Activated CD4-positive, alpha-beta T cell treated with anti-CD3 and anti-CD28 coated beads, Interleukin-10, Interleukin-2, amounts not matched to agents 100 ng/mL and 50 ng/mL, durations not matched to agents 16 hours and 8 hours (primary cell): ENCODE results near the gene CFAP410.

Source experiments
- DNase-seq: peaks from one replicate; pipeline ENCODE4 v3.0.0-alpha.2; 2020

The CFAP410 gene

GRCh38 chr21:44338971-44339910 is at the start of gene CFAP410:
Gene CFAP410, minus strand, starts transcription at chr21:44339390. Its CDS starts 196 bp downstream, at chr21:44339194.
- peak; percentile 97 for DNase-seq

GRCh38 chr21:44384968-44385367 is 45.8 kb upstream of the CFAP410 start:
- no peak for DNase-seq

GRCh38 chr21:44383216-44383615 is 44.0 kb upstream of the CFAP410 start:
- DNase-seq = no peak

GRCh38 chr21:44382536-44382935 is 43.3 kb upstream of the CFAP410 start:
- no peak for DNase-seq

- DNase-seq = no peak
Measured at GRCh38 chr21:44381874-44382273, 42.7 kb upstream of the CFAP410 start.

- DNase-seq = no peak
Measured at GRCh38 chr21:44380876-44381275, 41.7 kb upstream of the CFAP410 start.

DNA sequence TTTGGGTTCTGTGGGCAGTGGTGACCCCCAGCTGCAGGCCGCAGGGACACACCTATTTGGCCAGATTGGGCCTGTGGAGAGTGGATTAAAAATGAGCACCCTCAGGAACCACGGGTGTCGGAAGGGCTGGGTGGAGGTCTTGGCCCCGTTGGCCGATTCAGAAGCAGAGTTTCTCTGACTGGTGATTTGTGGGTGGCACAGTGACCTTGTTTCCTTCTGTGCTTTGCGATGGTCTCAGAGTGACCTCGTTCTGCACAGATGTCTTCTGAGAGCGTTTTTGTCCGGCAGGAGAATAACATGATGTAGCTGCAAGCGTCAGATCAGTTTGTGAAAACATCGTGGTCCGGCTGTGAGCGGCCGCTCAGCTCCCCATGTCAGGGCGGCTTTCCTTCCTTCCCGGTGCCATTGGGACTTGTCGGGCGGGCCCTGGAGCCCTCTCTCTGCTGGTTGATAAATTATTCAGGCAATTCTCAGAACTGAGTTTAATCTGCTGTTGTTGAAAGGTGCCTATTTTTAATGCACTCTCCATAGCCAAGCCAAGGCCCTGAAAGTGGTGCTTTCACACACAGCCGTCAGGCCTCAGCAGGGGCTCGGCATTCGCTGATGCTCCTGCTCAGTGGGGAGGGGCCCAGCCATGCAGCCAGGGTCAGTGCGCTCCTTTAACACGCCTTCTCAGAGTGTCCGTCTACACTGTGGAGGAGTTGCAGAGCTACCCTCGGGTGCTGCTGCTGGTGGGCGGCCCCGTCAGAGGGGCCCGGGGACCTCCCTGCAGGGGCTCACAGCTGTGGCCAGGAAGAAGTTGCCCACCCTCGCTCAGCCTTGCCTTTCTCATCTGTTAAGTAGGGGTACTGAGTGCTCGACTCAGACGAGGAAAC is 41.0 kb upstream of the CFAP410 start:
- DNase-seq = no peak

DNA sequence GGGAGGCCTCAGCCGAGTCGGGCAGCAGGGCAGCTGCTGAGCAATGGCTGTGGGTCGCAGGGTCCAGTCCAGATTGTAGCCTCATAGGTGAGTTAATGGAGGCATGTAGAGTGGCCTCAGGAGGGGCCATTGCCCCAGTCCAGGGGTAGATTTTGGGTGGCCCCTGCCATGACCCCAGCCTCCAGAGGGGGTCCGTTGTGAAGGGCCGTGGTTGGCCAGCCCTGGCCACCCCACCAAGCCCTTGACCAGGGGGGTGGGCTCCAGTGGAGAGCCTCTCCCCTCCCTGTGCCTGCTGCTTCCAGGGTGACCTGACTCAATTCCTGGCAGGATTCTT is 40.3 kb upstream of the CFAP410 start:
- DNase-seq = no peak

DNA sequence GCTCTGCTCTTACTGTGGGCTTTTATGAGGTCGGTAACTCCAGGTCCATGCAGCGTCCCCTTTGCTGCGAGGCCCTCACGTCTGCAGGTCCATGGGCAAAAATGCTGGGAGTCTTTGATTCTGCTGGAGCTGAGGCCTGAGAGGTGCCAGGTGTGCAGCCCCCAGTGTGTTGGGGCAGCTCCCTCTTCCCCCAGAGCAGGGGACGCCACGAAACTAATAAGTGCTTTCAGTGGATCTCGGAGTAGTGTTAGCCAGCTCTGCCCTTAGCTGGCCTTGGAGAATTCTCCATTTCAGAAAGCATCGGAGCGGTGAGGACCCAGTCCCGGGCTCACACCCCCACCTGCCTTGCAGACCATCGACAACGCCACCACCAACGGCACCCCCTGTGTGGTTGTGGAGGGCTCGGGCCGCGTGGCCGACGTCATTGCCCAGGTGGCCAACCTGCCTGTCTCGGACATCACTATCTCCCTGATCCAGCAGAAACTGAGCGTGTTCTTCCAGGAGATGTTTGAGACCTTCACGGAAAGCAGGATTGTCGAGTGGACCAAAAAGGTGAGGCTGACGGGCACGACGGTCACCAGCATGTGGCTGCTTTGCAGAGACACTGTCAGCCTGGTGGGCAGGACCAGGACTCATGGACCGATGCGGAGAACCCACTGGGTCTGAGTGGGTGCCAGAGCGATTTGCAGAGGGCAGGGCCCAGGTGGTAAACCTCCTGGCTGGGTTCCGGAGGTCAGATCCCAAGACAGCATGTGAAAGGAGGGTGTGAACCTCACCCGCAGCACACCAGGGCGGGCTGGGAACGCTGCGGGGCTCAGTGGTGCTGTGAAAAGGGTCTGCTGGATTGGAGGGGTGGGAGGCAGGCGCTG is 39.7 kb upstream of the CFAP410 start:
- no peak for DNase-seq

DNA sequence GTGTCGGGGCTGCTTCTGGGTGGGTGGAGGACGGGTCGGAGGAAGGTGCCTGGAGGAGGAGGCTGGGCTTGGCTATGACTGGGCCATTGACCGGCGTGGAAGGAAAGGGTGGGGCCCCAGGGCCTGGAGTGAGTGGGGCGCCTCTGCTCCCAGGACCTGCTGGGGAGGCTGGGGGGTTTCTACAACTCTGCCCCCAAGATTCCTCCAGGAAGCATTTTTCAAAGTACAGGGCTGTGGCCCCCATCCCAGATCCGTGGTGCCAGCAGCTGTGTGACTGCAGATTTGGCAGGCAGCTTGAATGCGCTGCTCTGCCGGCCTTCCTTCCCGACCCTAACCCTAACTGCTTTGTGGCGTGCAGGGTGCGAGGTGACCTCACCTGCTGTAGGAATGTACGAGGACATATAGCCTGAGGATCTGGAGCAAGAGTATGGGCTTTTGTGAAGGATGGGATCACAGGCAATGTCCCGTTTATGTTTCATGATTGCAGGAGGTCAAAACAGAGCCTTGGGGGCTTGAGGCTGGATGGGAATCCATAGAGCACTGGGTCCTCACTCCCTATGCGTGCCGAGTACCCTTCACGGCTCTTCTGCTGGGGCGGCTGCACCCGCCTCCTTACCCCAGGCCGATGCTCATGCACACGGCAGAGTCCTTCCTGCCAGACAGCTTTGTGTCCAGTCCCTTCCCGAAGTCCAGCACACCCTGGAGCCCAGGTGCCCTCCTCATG is 38.9 kb upstream of the CFAP410 start:
- no peak for DNase-seq

GRCh38 chr21:44377201-44377921 is 38.2 kb upstream of the CFAP410 start:
- no peak for DNase-seq

GRCh38 chr21:44376606-44377005 is 37.4 kb upstream of the CFAP410 start:
- DNase-seq = no peak

- no peak for DNase-seq
Measured at GRCh38 chr21:44375761-44376241, 36.6 kb upstream of the CFAP410 start.

DNA sequence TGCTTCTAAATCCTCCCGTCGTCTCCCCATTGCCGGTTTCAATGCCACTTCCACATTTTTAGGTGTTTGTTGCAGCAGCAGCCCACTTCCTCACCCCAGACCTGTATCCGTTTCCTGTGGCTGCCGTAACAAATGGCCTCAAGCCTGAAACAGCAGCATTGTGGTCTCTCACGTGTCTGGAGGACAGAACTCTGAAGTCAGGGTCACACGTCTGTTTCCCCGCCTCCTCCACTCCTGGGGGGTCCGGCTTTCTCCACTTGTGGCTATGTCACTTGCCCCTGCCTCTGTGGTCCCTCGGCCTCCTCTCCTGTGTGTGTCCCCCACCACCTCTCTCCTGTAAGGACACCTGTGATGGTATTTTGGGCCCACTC is 36.1 kb upstream of the CFAP410 start:
- peak; percentile 51 for DNase-seq

- DNase-seq = no peak
Measured at GRCh38 chr21:44374601-44375280, 35.6 kb upstream of the CFAP410 start.

GRCh38 chr21:44372616-44373015 is 33.4 kb upstream of the CFAP410 start:
- DNase-seq = no peak

DNA sequence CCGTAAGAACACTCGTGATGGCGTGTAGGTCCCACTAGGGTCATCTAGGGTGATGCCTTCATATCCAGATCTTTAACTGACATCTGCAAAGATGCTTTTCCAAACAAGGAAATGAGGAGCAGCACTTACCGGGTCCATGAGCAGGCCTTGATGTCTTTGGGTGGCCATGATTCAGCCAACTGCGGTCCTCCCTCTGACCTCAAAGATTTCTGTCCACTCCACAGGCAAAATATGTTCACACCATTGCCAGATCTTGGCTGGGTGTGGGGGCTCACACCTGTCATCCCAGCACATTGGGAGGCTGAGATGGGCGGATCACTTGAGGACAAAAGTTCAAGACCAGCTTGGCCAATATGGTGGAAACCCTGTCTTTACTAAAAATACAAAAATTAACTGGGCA is 32.4 kb upstream of the CFAP410 start:
- no peak for DNase-seq

DNA sequence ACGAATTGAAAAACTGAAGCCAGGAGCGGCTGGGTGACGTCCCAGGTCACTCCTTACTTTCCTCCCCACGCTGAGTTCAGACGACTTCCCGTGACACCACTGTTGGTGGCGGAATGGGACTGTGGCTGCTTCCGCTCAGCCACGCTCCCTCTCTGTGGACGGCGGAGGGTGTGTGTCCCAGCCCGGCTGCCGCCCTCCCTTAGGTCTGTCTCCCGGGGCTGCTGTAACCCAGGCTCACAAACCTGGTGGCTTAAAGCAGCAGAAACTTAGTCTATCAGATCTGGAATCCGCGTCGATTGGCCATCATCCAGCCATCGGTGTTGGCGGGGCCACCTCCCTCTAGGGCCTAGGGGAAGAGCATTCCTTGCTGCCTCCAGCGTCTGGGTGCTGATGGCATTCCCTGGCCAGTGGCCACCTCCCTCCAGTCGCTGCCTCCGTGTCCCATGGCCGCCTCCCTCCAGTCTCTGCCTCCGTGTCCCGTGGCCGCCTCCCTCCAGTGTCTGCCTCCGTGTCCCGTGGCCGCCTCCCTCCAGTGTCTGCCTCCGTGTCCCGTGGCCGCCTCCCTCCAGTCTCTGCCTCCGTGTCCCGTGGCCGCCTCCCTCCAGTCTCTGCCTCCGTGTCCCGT is 31.7 kb upstream of the CFAP410 start:
- no peak for DNase-seq

- no peak for DNase-seq
Measured at GRCh38 chr21:44370027-44370735, 31.0 kb upstream of the CFAP410 start.
